ENCODE measurements around the gene TIMM44.
A peak's percentile ranks its signal among the peaks of the same experiment; 100 is the strongest.

The TIMM44 gene

DNA sequence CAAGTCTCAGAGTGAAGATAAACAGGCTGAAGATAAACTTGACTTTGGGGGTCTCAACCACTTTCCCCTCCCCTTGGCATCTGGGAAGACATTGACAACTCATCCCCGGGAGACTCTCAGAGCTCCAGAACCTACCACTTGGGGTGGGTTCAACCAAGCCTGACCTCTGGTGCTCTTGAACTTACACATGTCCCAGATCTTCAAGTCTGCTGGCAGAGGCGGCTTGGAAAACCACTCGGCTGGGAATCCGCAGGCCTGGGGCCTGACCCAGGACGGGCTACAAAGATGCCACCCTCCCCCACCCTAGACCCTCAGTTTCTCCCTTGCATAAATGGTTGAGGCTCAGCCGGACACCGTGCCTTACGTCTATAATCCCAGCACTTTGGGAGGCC, 54.6 kb downstream of the TIMM44 start:
- peaks cover 0 to 1% of the 10 kb centered on the region in 2 donors for H3K36me3 Mint-ChIP-seq
- H3K27me3 Mint-ChIP-seq: peaks cover 25 to 37% of the 10 kb centered on the region in 2 donors
- H3K9me3 Mint-ChIP-seq: peaks cover 0 to 2% of the 10 kb centered on the region in 2 donors
- no peak for ATAC-seq (replicated peaks)
- H3K4me3 Mint-ChIP-seq: no peak overlapping the region
- peaks cover 0 to 3% of the 10 kb centered on the region in 2 donors for H3K4me1 Mint-ChIP-seq
- no peak overlapping the region for H3K27ac Mint-ChIP-seq
- no peak for DNase-seq

DNA sequence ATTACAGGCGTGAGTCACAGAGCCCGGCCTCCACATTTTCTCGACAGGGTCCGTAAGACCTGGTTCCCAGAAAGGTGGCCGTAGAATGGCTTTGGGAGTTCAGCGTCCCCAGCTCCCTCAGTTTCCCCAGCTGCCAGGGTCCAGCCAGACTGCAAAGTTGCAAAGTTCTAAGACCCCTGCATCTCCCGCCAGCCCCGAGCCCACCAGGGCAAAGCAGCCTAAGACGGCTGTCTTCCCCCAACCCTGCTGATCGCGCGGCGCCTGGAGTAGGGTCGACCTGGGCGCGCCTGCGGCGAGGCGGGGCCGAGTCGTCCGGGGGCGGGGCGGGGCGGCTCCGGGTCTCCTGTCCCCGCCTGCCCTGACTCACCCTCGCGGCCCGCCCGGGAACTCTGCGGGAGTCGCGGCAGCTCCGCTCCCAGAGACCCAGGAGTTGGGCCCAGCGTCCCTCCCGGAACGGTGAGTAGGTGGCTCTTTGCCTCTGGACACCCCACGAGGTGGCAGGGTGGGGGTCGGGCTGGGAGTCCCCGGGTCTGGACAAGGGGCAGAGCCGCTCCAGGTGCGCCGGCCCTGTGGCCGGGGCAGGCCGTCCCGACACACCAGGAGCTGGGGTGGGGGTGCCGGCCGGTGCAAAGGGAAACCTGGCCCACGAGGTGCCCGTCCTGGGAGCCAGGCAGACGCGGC, 55.2 kb downstream of the TIMM44 start, which contains the start of gene LRRC8E:
Gene LRRC8E, plus strand, starts transcription at position 366 of the 681 bp plus-strand sequence. CDS start 7,094 bp downstream, outside the sequence.
- DNase-seq (no peak), ATAC-seq (replicated peaks) (peak; percentile 64 to 77)
- peaks cover 0 to 2% of the 10 kb centered on the region in 2 donors for H3K9me3 Mint-ChIP-seq
- H3K27me3 Mint-ChIP-seq: peaks cover 24 to 37% of the 10 kb centered on the region in 2 donors
- H3K4me1 Mint-ChIP-seq: peaks cover 0 to 3% of the 10 kb centered on the region in 2 donors
- H3K4me3 Mint-ChIP-seq: no peak within 1 kb of the TSS
- peaks cover 0 to 1% of the 10 kb centered on the region in 2 donors for H3K36me3 Mint-ChIP-seq
- H3K27ac Mint-ChIP-seq: no peak within 1 kb of the TSS

GRCh38 chr19:7887408-7888144, 55.9 kb downstream of the TIMM44 start:
- no peak overlapping the region for H3K27ac Mint-ChIP-seq
- DNase-seq (no peak), ATAC-seq (replicated peaks) (no peak)
- peaks cover 0 to 2% of the 10 kb centered on the region in 2 donors for H3K9me3 Mint-ChIP-seq
- H3K36me3 Mint-ChIP-seq: peaks cover 0 to 1% of the 10 kb centered on the region in 2 donors
- H3K4me3 Mint-ChIP-seq: no peak overlapping the region
- peaks cover 0 to 3% of the 10 kb centered on the region in 2 donors for H3K4me1 Mint-ChIP-seq
- peaks cover 24 to 37% of the 10 kb centered on the region in 2 donors for H3K27me3 Mint-ChIP-seq

DNA sequence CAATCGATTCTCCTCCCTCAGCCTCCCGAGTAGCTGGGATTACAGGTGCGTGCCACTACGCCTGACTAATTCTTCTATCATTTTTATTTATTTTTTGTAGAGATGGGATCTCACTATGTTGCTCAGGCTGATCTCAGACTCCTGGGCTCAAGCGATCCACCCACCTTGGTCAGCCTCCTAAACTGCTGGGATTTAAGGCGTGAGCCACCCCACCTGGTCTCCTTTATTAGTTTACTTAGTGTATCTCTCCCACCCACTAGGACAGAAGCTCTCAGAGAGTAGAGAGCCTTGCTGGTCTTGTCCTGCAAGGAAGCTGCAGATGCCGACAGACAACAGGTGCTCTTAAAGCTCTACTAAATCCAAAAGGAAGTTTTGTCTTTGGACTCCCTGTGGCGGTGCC, 57.6 kb downstream of the TIMM44 start:
- Mint-ChIP-seq H3K27me3 (peaks cover 24 to 30% of the 10 kb centered on the region in 2 donors), H3K4me3 (no peak overlapping the region), H3K36me3 (peaks cover 0 to 1% of the 10 kb centered on the region in 2 donors)

GRCh38 chr19:7883796-7884570, 59.5 kb downstream of the TIMM44 start:
- no peak for DNase-seq
- Mint-ChIP-seq H3K36me3 (peaks cover 0 to 1% of the 10 kb centered on the region in 2 donors), H3K9me3 (peaks cover 0 to 4% of the 10 kb centered on the region in 2 donors), H3K4me3 (no peak overlapping the region), H3K27me3 (peaks cover 21 to 24% of the 10 kb centered on the region in 2 donors), H3K27ac (no peak overlapping the region), H3K4me1 (peaks cover 0 to 2% of the 10 kb centered on the region in 2 donors)
- no peak for ATAC-seq (replicated peaks)

More for the DNA sequence above, 57.6 kb downstream of the TIMM44 start:
- Mint-ChIP-seq H3K4me1 (peaks cover 0 to 2% of the 10 kb centered on the region in 2 donors), H3K27ac (no peak overlapping the region), H3K9me3 (peaks cover 0 to 4% of the 10 kb centered on the region in 2 donors)
- DNase-seq: no peak
- ATAC-seq (replicated peaks): no peak

GRCh38 chr19:7883105-7883504, 60.4 kb downstream of the TIMM44 start:
- Mint-ChIP-seq H3K36me3 (peaks cover 0 to 1% of the 10 kb centered on the region in 2 donors), H3K9me3 (peaks cover 0 to 4% of the 10 kb centered on the region in 2 donors), H3K27me3 (peaks cover 20 to 23% of the 10 kb centered on the region in 2 donors), H3K4me1 (peaks cover 0 to 2% of the 10 kb centered on the region in 2 donors), H3K4me3 (no peak overlapping the region), H3K27ac (no peak overlapping the region)
- no peak for DNase-seq
- no peak for ATAC-seq (replicated peaks)

DNA sequence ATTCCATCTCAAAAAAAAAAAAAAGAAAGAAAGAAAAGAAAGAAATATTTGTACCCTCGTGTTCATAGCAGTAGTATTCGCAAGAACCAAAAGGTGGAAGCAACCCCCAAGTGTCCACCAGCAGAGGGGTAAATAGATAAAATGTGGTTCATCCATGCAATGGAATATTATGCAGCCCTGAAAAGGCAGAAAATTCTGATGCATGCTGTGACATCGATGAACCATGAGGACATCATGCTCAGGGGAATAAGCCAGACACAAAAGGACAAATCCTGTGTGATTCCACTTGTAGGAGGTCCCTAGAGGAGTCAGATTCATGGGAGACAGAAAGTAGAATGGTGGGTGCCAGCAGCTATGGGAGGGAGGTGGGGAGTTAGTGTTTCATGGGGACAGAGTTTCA, 61.6 kb downstream of the TIMM44 start:
- DNase-seq: no peak
- no peak for ATAC-seq (replicated peaks)
- Mint-ChIP-seq H3K36me3 (peaks cover 0 to 1% of the 10 kb centered on the region in 2 donors), H3K27me3 (peaks cover 13 to 18% of the 10 kb centered on the region in 2 donors), H3K9me3 (peaks cover 0 to 4% of the 10 kb centered on the region in 2 donors), H3K4me3 (no peak overlapping the region), H3K4me1 (peaks cover 0 to 2% of the 10 kb centered on the region in 2 donors), H3K27ac (no peak overlapping the region)

DNA sequence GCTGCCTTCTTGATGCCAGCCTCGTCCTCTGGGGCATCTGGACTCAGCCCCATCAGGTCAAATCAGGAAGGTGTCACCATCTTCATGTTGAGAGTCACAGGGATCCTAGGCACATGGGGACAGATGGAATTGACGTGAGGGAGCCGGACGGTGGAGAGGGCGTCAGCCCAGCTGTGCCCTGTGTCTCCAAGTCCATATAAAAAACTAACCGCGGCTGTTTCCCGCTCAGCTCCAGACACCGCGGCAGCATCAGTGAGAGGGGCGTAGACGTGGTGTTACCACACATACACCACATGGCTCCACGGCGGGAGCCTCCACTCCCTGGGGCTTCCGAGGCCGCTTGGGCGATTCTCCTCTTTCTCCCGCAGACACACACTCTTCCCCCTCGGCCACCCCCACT, 63.6 kb downstream of the TIMM44 start:
- H3K4me1 Mint-ChIP-seq: peaks cover 0 to 2% of the 10 kb centered on the region in 2 donors
- peaks cover 0 to 4% of the 10 kb centered on the region in 2 donors for H3K9me3 Mint-ChIP-seq
- H3K27me3 Mint-ChIP-seq: peaks cover 28 to 35% of the 10 kb centered on the region in 2 donors
- H3K36me3 Mint-ChIP-seq: peaks cover 0 to 1% of the 10 kb centered on the region in 2 donors
- H3K4me3 Mint-ChIP-seq: no peak overlapping the region
- H3K27ac Mint-ChIP-seq: no peak overlapping the region
- ATAC-seq (replicated peaks) (no peak), DNase-seq (no peak)

GRCh38 chr19:7879111-7879807, 64.2 kb downstream of the TIMM44 start:
- DNase-seq (no peak), ATAC-seq (replicated peaks) (no peak)
- Mint-ChIP-seq H3K9me3 (peaks cover 0 to 4% of the 10 kb centered on the region in 2 donors), H3K36me3 (peaks cover 0 to 1% of the 10 kb centered on the region in 2 donors), H3K27ac (no peak overlapping the region), H3K27me3 (peaks cover 32 to 38% of the 10 kb centered on the region in 2 donors), H3K4me1 (peaks cover 3 to 5% of the 10 kb centered on the region in 2 donors), H3K4me3 (no peak overlapping the region)

DNA sequence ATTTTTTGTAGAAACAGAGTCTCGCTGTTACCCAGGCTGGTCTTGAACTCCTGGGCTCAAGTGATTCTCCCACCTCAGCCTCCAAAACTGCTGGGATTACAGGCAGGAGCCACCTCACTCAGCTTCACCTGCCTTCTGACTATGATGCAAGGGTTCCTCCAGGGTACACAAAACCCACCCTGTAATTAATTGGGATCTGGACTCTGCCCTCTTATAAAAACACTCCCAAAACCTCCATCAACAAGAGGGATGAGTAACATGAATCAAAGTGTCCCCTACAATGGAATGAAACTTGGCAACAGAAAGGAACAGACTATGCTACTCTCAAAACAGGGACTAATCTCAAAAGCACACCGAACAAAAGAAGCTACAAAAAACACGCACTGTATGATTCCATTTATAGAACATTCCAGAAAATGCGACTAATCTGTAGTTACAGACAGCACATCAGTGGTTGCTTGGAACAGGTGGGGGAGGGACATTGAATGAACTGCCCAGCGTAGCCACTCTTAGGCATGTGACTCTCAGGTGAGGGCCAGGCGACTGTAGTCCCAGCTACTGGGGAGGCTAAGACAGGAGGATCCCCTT, 66.1 kb downstream of the TIMM44 start:
- DNase-seq: no peak
- Mint-ChIP-seq H3K4me1 (peaks cover 7 to 15% of the 10 kb centered on the region in 2 donors), H3K4me3 (no peak overlapping the region), H3K27ac (no peak overlapping the region), H3K9me3 (peaks cover 0 to 3% of the 10 kb centered on the region in 2 donors), H3K27me3 (peaks cover 38 to 47% of the 10 kb centered on the region in 2 donors), H3K36me3 (no peaks in the 10 kb centered on the region)
- ATAC-seq (replicated peaks): no peak
